PC-3 (cell line): Measurements from ENCODE around the gene SRGAP2C.
"Not testable (repeated sequence)": the region's sequence is repeated elsewhere in the genome, so short reads cannot be mapped to it uniquely, and the experiment has no call there.

Source experiments
- CTCF ChIP-seq: fragments of 300-600 bp; sonication (generic); conservative IDR thresholded peaks from 2 replicates; pipeline ENCODE4 v1.5.1; 2017; ENCODE audit warnings: antibody characterized with exemption, low read depth, mild to moderate bottlenecking, low read length
- EZH2 ChIP-seq: fragments of 300-600 bp; sonication (generic); IDR thresholded peaks from one replicate; pipeline ENCODE4 v1.6.1; 2017; ENCODE audit warnings: antibody characterized with exemption, mild to moderate bottlenecking, low read length; ENCODE audit not compliant: unreplicated experiment
- EZH2phosphoT487 ChIP-seq: fragments of 300-600 bp; sonication (generic); IDR thresholded peaks from 2 replicates; pipeline ENCODE4 v1.6.1; 2018; ENCODE audit warnings: mild to moderate bottlenecking, antibody characterized with exemption, low read length, borderline replicate concordance

GRCh38 chr1:121378757-121379156 is 194.0 kb downstream of the SRGAP2C start:
- TF ChIP-seq CTCF, EZH2, EZH2phosphoT487: not testable (repeated sequence)
